SU-DHL-6 (cell line): ENCODE results near the gene DNM2.

Experiments
- EZH2phosphoT487 ChIP-seq: fragments of 200-600 bp; sonication (generic), shearing (Covaris generic); conservative IDR thresholded peaks from 2 replicates; pipeline ENCODE4 v1.6.1; 2018; ENCODE audit warnings: mild to moderate bottlenecking, antibody characterized with exemption, low read length, moderate library complexity, mixed read lengths
- TF ChIP-seq, protein P1 (sequence below): fragments of 200-600 bp; sonication (generic); IDR thresholded peaks from one replicate; pipeline ENCODE4 v1.5.1; 2017; ENCODE audit warnings: antibody characterized with exemption, mild to moderate bottlenecking, low read length, moderate library complexity; ENCODE audit not compliant: insufficient read depth, poor library complexity, severe bottlenecking

DNA sequence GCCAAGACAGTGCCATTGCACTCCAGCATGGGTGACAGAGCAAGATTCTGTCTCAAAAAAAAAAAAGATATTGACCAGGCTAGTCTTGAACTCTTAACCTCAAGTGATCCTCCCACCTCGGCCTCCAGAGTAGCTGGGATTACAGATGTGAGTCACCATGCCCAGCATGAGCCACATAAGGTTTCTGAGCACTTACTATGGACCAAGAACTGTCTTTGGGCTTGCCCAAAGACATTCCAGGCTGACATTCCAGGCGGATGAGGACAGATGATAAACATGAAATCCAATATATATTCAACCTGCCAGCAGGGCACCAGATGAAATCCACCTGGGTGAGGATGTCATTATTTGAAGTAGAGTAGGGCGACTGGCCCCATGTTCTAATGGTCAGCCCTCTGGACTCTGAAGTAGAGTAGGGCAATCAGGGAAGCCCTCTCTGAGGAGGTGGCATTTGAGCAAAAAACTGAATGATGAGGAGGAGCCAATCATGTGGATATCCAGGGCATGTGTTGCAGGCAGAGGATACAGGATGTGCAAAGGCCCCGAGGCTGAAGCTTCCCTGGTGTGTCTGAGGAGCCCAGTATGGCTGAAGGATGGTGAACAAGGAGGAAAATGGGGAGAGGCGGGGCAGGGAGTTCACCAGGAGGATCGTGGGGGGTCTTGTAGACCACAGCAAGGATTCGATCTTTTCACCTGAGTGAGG is 134.4 kb downstream of the DNM2 start:
- TF ChIP-seq, protein P1, sequence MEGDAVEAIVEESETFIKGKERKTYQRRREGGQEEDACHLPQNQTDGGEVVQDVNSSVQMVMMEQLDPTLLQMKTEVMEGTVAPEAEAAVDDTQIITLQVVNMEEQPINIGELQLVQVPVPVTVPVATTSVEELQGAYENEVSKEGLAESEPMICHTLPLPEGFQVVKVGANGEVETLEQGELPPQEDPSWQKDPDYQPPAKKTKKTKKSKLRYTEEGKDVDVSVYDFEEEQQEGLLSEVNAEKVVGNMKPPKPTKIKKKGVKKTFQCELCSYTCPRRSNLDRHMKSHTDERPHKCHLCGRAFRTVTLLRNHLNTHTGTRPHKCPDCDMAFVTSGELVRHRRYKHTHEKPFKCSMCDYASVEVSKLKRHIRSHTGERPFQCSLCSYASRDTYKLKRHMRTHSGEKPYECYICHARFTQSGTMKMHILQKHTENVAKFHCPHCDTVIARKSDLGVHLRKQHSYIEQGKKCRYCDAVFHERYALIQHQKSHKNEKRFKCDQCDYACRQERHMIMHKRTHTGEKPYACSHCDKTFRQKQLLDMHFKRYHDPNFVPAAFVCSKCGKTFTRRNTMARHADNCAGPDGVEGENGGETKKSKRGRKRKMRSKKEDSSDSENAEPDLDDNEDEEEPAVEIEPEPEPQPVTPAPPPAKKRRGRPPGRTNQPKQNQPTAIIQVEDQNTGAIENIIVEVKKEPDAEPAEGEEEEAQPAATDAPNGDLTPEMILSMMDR, result no peak
- TF ChIP-seq EZH2phosphoT487, result no peak
